Endothelial cell (in vitro differentiated cells): Measurements from ENCODE around the gene ELAVL4. TPM values are rescaled to one million over a fixed set of nuclear protein-coding genes. Genes with fewer than 3 reads are reported as not detected.

Source experiments
- DNase-seq: peaks from one replicate; pipeline ENCODE4 v3.0.0; 2021; ENCODE audit warnings: low spot score
- H3K27ac Mint-ChIP-seq: one replicate; pipeline ENCODE4 v1.8.0; 2021; ENCODE audit warnings: mixed read lengths, inconsistent platforms; ENCODE audit not compliant: unreplicated experiment
- H3K27me3 Mint-ChIP-seq: one replicate; pipeline ENCODE4 v1.8.0; 2021; ENCODE audit warnings: mild to moderate bottlenecking, moderate library complexity, mixed read lengths, inconsistent platforms; ENCODE audit not compliant: unreplicated experiment
- H3K36me3 Mint-ChIP-seq: one replicate; pipeline ENCODE4 v1.8.0; 2021; ENCODE audit warnings: mild to moderate bottlenecking, low read depth, mixed read lengths, inconsistent platforms; ENCODE audit not compliant: unreplicated experiment
- H3K4me1 Mint-ChIP-seq: one replicate; pipeline ENCODE4 v1.8.0; 2021; ENCODE audit warnings: mild to moderate bottlenecking, mixed read lengths, inconsistent platforms; ENCODE audit not compliant: unreplicated experiment
- H3K4me3 Mint-ChIP-seq: one replicate; pipeline ENCODE4 v1.8.0; 2021; ENCODE audit warnings: mild to moderate bottlenecking, mixed read lengths, inconsistent platforms; ENCODE audit not compliant: unreplicated experiment
- H3K9me3 Mint-ChIP-seq: one replicate; pipeline ENCODE4 v1.8.0; 2021; ENCODE audit warnings: mixed read lengths, inconsistent platforms; ENCODE audit not compliant: unreplicated experiment
- CTCF ChIP-seq: fragments of 200-600 bp; sonication (generic); IDR thresholded peaks from one replicate; pipeline ENCODE4 v1.5.0; 2021; ENCODE audit warnings: antibody characterized with exemption; ENCODE audit not compliant: unreplicated experiment
- total RNA-seq: library from RNA; stranded (reverse); fragmentation: NEBNext Ultra II Directional; extraction: Animal tissue kit (Norgen Biotek cat#: 25700); gene quantifications from one replicate; pipeline ENCODE4 v1.2.1, GENCODE V29; 2021; ENCODE audit not compliant: unreplicated experiment

ELAVL4 gene
- total RNA-seq, 1 donor from 2014 or later: 3.0 TPM

- Mint-ChIP-seq H3K4me3 (no peak overlapping the region), H3K27ac (no peak overlapping the region), H3K36me3 (no peaks in the 10 kb centered on the region), H3K4me1 (peaks cover 6% of the 10 kb centered on the region), H3K9me3 (no peaks in the 10 kb centered on the region), H3K27me3 (no peaks in the 10 kb centered on the region)
- DNase-seq: no peak
- no peak for TF ChIP-seq CTCF
Measured at GRCh38 chr1:50251702-50252101, 143.0 kb downstream of the ELAVL4 start.

GRCh38 chr1:50252196-50252595 lies 143.5 kb downstream of the ELAVL4 start:
- Mint-ChIP-seq H3K27ac (no peak overlapping the region), H3K36me3 (no peaks in the 10 kb centered on the region), H3K4me1 (peaks cover 6% of the 10 kb centered on the region), H3K27me3 (no peaks in the 10 kb centered on the region), H3K4me3 (no peak overlapping the region), H3K9me3 (no peaks in the 10 kb centered on the region)
- no peak for TF ChIP-seq CTCF
- no peak for DNase-seq

Other genes starting within 250 kb of the ELAVL4 start
- gene AGBL4, start 85.0 kb upstream of the ELAVL4 start, total RNA-seq: 0.51 TPM